Kidney (tissue), 14 donors: ENCODE measurements around the gene ASAP2. TPM values are rescaled to one million over a fixed set of nuclear protein-coding genes. Genes with fewer than 3 reads are reported as not detected.

Source experiments
- DNase-seq, 5 donors: peaks; one replicate each; pipeline ENCODE4 v3.0.0-alpha.2; 2013 to 2020
- FAIRE-seq: peaks from 2 replicates; lab custom pipeline; 2012; peaks lifted over from hg19 to GRCh38; lab: Jason Lieb, UNC
- H3K27ac ChIP-seq, 2 donors: one replicate each; pipeline ENCODE4 v1.7.0; 2013; ENCODE audit warnings: low read depth in 2 of 2, low read length in 2 of 2, inconsistent platforms in 1 of 2
- H3K27me3 ChIP-seq: one replicate; pipeline ENCODE4 v1.7.1; 2013; ENCODE audit warnings: low read length, inconsistent platforms; ENCODE audit not compliant: control insufficient read depth, insufficient read depth
- H3K36me3 ChIP-seq, 3 donors: one replicate each; pipeline versions ENCODE4 v1.7.0 to v1.7.1; 2013; ENCODE audit warnings: low read length in 3 of 3, control low read depth in 1 of 3, inconsistent platforms in 1 of 3; ENCODE audit not compliant: insufficient read depth in 3 of 3, control insufficient read depth in 2 of 3
- H3K4me1 ChIP-seq, 3 donors: one replicate each; pipeline versions ENCODE4 v1.7.0 to v1.7.1; 2013; ENCODE audit warnings: low read length in 3 of 3, inconsistent platforms in 1 of 3, low read depth in 1 of 3; ENCODE audit not compliant: control insufficient read depth in 2 of 3, insufficient read depth in 2 of 3
- H3K4me3 ChIP-seq, 3 donors: one replicate each; pipeline versions ENCODE4 v1.7.0 to v1.8.1; 2013; ENCODE audit warnings: low read length in 3 of 3, control low read depth in 1 of 3, inconsistent platforms in 1 of 3
- H3K9ac ChIP-seq, 3 donors: one replicate each; pipeline versions ENCODE4 v1.7.0 to v1.7.1; 2013; ENCODE audit warnings: low read length in 3 of 3, control low read depth in 1 of 3, inconsistent platforms in 1 of 3
- H3K9me3 ChIP-seq, 3 donors: one replicate each; pipeline versions ENCODE4 v1.7.0 to v1.7.1; 2013; ENCODE audit warnings: low read length in 3 of 3, control low read depth in 1 of 3, inconsistent platforms in 1 of 3; ENCODE audit not compliant: control insufficient read depth in 2 of 3, insufficient read depth in 1 of 3
- CTCF ChIP-seq: IDR thresholded peaks from 3 replicates; pipeline ENCODE4 v1.5.1; 2012; ENCODE audit warnings: mild to moderate bottlenecking, moderate library complexity, borderline replicate concordance; ENCODE audit not compliant: insufficient read depth; ENCODE audit errors: extremely low read depth
- intact Hi-C: fragments of 100-400 bp; cut with DNase I; formaldehyde crosslinking; loops from one replicate; pipeline ENCODE4 v1.11.1; 2022
- polyA plus RNA-seq: library from polyadenylated mRNA; stranded (reverse); fragments of 350-450 nt; fragmentation: Illumina TruSeq; extraction: RNeasy Lipid Tissue Mini Kit (QIAGEN cat#74804); gene quantifications from one replicate; pipeline ENCODE4 v1.2.3, GENCODE V29; 2014; ENCODE audit warnings: low read depth, low replicate concordance; ENCODE audit not compliant: insufficient read depth
- total RNA-seq: library from RNA; stranded (reverse); fragmentation: NEBNext Ultra II Directional; extraction: Animal tissue kit (Norgen Biotek cat#: 25700); gene quantifications from one replicate; pipeline ENCODE4 v1.2.1, GENCODE V29; 2021
- donor health status: control.
- donor health status: control.
- donor health status: control.
- donor health status: control.
- donor health status: control.
- donor health status: DM: yes; HTN: yes; CAD: no.
- donor health status: Normal renal cell carcinoma (clear cell type).

ASAP2 gene
- total and polyA plus RNA-seq, 2 donors from 2014 or later = 26.2 to 54.8 TPM

GRCh38 chr2:9187620-9188214 lies 18.9 kb upstream of the ASAP2 start:
- Histone ChIP-seq H3K27me3 (no peaks in the 10 kb centered on the region), H3K27ac (no peak overlapping the region), H3K4me3 (no peak overlapping the region), H3K4me1 (peaks cover 0 to 20% (median 7%) of the 10 kb centered on the region in 3 donors), H3K36me3 (no peaks in the 10 kb centered on the region), H3K9ac (no peak overlapping the region), H3K9me3 (no peaks in the 10 kb centered on the region)
- TF ChIP-seq CTCF = no peak
- no peak for DNase-seq
- intact Hi-C loops = no loop called here
- FAIRE-seq = no peak

- Histone ChIP-seq H3K4me3 (no peak overlapping the region), H3K9me3 (no peaks in the 10 kb centered on the region), H3K27me3 (no peaks in the 10 kb centered on the region), H3K9ac (no peak overlapping the region), H3K27ac (no peak overlapping the region), H3K36me3 (no peaks in the 10 kb centered on the region), H3K4me1 (peaks cover 0 to 20% (median 7%) of the 10 kb centered on the region in 3 donors)
- TF ChIP-seq CTCF = no peak
- DNase-seq (peak in 1 of 5 donors; percentile 20), FAIRE-seq (no peak)
- intact Hi-C loops = no loop called here
Observed at GRCh38 chr2:9188823-9189222, 17.8 kb upstream of the ASAP2 start.

- intact Hi-C loops = no loop called here
- TF ChIP-seq CTCF = no peak
- no peak for FAIRE-seq
- no peak for DNase-seq
- Histone ChIP-seq H3K9me3 (no peaks in the 10 kb centered on the region), H3K4me1 (peaks cover 0 to 14% (median 7%) of the 10 kb centered on the region in 3 donors), H3K36me3 (no peaks in the 10 kb centered on the region), H3K9ac (no peak overlapping the region), H3K27ac (no peak overlapping the region), H3K4me3 (no peak overlapping the region), H3K27me3 (no peaks in the 10 kb centered on the region)
Observed at GRCh38 chr2:9189901-9190300, 16.7 kb upstream of the ASAP2 start.
